HL-60 (cell line): ENCODE data around the gene LMOD2.

Source experiments
- DNase-seq, 2 experiments: peaks; one replicate each; pipeline ENCODE4 v3.0.0-alpha.2; 2010 to 2020; ENCODE audit warnings: low read depth in 1 of 2, low spot score in 1 of 2
- H3K27ac ChIP-seq: fragments of 250-450 bp; sonication (Bioruptor Pico); replicated peaks from 2 replicates; pipeline ENCODE4 v1.5.1; 2020; ENCODE audit warnings: mild to moderate bottlenecking, moderate library complexity
- H3K27me3 ChIP-seq: fragments of 250-450 bp; sonication (Bioruptor Pico); 2 replicates; pipeline ENCODE4 v1.5.1; 2021; ENCODE audit warnings: mild to moderate bottlenecking, moderate library complexity; ENCODE audit not compliant: insufficient read depth, poor library complexity, severe bottlenecking
- H3K4me3 ChIP-seq: replicated peaks from 2 replicates; pipeline ENCODE4 v1.5.1; 2011; ENCODE audit warnings: mild to moderate bottlenecking, control low read depth, low read length; ENCODE audit not compliant: insufficient read depth
- GABPA ChIP-seq: IDR thresholded peaks from 2 replicates; pipeline ENCODE4 v1.6.1; 2012; ENCODE audit warnings: low read depth
- POLR2AphosphoS5 ChIP-seq: IDR thresholded peaks from 2 replicates; pipeline ENCODE4 v1.6.1; 2012; ENCODE audit warnings: low read depth
- REST ChIP-seq: IDR thresholded peaks from 2 replicates; pipeline ENCODE4 v1.6.1; 2012; ENCODE audit warnings: low read depth; ENCODE audit not compliant: insufficient replicate concordance
- SPI1 ChIP-seq: IDR thresholded peaks from 2 replicates; pipeline ENCODE4 v1.6.1; 2012; ENCODE audit warnings: low read depth, mild to moderate bottlenecking, borderline replicate concordance
- TF ChIP-seq, protein P1 (sequence below): IDR thresholded peaks from one replicate; pipeline ENCODE4 v1.5.1; 2011; ENCODE audit warnings: low read length, control low read depth, inconsistent platforms; ENCODE audit not compliant: insufficient read depth

LMOD2 gene

DNA sequence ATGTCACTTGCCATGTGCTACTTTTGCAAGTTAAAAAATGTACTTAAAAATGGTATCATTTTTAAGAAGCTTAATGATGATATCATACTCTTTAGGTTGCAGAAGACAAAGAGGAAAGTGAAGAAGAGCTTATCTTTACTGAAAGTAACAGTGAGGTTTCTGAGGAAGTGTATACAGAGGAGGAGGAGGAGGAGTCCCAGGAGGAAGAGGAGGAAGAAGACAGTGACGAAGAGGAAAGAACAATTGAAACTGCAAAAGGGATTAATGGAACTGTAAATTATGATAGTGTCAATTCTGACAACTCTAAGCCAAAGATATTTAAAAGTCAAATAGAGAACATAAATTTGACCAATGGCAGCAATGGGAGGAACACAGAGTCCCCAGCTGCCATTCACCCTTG is 6.1 kb downstream of the LMOD2 start:
- H3K27me3 ChIP-seq = peaks cover 3% of the 10 kb centered on the region
- TF ChIP-seq POLR2AphosphoS5 (no peak), SPI1 (no peak)
- H3K4me3 ChIP-seq = no peak overlapping the region
- no peak for DNase-seq
- no peak overlapping the region for H3K27ac ChIP-seq

- DNase-seq = no peak
- Histone ChIP-seq H3K27ac (no peak overlapping the region), H3K27me3 (peaks cover 3% of the 10 kb centered on the region), H3K4me3 (no peak overlapping the region)
- TF ChIP-seq, protein P1, sequence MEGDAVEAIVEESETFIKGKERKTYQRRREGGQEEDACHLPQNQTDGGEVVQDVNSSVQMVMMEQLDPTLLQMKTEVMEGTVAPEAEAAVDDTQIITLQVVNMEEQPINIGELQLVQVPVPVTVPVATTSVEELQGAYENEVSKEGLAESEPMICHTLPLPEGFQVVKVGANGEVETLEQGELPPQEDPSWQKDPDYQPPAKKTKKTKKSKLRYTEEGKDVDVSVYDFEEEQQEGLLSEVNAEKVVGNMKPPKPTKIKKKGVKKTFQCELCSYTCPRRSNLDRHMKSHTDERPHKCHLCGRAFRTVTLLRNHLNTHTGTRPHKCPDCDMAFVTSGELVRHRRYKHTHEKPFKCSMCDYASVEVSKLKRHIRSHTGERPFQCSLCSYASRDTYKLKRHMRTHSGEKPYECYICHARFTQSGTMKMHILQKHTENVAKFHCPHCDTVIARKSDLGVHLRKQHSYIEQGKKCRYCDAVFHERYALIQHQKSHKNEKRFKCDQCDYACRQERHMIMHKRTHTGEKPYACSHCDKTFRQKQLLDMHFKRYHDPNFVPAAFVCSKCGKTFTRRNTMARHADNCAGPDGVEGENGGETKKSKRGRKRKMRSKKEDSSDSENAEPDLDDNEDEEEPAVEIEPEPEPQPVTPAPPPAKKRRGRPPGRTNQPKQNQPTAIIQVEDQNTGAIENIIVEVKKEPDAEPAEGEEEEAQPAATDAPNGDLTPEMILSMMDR = no peak
- TF ChIP-seq GABPA (no peak), REST (no peak)
Measured at GRCh38 chr7:123662293-123662692, 6.6 kb downstream of the LMOD2 start.

DNA sequence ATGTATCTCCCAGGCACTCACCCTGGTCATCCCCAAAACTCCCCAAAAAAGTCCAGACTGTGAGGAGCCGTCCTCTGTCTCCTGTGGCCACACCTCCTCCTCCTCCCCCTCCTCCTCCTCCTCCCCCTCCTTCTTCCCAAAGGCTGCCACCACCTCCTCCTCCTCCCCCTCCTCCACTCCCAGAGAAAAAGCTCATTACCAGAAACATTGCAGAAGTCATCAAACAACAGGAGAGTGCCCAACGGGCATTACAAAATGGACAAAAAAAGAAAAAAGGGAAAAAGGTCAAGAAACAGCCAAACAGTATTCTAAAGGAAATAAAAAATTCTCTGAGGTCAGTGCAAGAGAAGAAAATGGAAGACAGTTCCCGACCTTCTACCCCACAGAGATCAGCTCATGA is 7.1 kb downstream of the LMOD2 start:
- Histone ChIP-seq H3K27me3 (peaks cover 3% of the 10 kb centered on the region), H3K27ac (no peak overlapping the region)

DNA sequence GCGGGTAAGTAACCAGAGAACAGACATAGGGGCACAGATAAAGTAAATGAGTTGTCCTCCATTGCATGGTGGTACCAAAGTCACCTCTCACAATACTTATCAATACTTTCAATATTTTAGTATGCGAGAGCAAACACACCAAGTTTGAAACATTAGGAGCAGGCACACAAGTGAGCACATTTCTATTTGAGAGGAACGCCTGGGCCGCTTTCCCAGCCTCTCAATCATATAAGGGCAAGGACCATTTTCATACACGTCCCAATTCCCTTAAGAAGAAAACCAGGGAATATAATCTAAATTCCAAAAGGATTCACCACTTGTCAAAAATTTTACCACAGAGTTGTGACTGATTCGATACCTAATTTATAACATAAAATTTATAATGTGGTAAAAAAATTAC is 7.5 kb downstream of the LMOD2 start:
- no peak for DNase-seq
- H3K27ac ChIP-seq = no peak overlapping the region
- peaks cover 3% of the 10 kb centered on the region for H3K27me3 ChIP-seq
- TF ChIP-seq GABPA = no peak
- no peak for TF ChIP-seq SPI1
- no peak for TF ChIP-seq REST
- TF ChIP-seq, protein P1 = no peak
- no peak for TF ChIP-seq POLR2AphosphoS5
- H3K4me3 ChIP-seq = no peak overlapping the region

More for the DNA sequence above, 7.1 kb downstream of the LMOD2 start:
- no peak for DNase-seq
- TF ChIP-seq REST = no peak
- H3K4me3 ChIP-seq = no peak overlapping the region
